T-helper 22 cell (primary cell): Measurements from ENCODE around the gene NAT8L.

Source experiments
- DNase-seq: peaks from one replicate; pipeline ENCODE4 v3.0.0-alpha.2; 2020; ENCODE audit warnings: low read depth

Gene NAT8L

DNA sequence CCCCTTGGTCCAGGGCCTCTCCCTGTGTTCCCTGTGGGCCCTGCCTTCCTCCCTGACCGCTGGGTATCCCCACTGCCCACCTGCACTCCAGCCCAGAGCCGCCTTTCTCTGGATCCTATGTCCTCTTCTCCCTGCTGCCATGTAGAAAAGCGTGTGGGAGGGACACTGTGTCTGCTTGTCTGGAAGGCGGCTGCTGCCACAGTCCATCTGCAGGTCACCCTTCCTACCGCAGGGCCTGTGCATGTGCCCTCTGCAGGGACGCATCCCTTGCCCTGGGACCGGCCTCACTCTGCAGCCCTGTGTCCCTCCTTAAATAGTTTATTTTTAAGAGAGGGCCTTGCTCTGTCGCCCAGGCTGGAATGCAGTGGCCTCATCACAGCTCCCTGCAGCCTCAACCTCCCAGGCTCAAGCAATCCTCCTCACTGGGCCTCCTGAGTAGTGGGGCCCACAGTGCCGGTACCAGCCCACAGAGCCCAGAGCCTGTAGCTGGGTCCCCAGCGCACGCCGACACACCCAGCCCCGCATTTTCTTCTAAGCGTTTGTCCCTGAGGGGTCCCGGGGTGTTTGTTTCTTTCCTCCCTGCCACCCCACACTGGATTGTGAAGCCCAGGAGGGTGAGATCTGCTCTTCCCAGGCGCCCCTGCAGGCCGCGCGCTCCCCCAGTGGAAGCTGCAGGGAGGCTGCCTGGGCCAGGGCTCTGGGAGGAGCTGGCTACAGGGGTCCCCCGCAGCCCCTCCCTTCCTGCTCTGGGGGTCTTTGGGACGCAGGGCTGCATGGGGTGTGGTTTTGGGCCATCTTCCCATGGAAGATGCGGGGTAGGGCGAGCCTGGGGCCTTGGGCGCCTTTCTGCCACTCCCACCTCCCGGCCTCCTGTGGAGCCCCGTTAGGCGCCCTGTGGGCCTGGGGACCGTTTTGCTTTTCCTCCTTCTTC lies 12.8 kb upstream of the NAT8L start:
- no peak for DNase-seq

DNA sequence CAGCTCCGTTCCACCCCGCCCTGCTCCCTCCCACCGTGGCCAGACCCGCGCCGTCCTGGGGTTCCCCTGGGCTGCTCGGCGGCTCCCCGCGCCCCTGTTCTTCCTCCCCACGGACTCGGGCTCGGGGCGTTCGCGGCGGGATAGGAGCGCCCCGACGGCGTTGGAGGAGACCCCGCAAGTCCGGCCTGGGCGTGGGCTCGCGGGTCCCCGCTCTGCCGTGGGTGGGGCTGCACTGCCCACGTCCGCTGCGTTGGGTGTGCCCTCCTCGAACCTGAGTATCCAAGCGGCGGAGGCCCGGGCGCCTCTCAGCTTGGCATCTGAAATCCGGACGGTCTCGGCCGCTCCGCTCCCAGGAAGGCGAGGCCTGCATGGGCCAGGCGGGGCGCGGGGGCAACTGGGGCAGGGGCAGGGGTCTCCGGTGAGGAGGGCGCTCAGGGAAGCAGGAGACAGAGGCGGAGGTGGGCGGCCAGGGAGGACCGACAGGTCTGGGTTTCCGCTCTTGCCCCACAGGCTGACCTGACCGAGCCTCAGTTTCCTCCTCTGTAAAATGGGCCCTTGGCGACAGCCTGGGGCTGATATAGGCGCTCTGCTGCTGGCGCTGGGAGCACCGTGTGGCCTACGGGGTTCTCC lies 12.0 kb upstream of the NAT8L start:
- no peak for DNase-seq

DNA sequence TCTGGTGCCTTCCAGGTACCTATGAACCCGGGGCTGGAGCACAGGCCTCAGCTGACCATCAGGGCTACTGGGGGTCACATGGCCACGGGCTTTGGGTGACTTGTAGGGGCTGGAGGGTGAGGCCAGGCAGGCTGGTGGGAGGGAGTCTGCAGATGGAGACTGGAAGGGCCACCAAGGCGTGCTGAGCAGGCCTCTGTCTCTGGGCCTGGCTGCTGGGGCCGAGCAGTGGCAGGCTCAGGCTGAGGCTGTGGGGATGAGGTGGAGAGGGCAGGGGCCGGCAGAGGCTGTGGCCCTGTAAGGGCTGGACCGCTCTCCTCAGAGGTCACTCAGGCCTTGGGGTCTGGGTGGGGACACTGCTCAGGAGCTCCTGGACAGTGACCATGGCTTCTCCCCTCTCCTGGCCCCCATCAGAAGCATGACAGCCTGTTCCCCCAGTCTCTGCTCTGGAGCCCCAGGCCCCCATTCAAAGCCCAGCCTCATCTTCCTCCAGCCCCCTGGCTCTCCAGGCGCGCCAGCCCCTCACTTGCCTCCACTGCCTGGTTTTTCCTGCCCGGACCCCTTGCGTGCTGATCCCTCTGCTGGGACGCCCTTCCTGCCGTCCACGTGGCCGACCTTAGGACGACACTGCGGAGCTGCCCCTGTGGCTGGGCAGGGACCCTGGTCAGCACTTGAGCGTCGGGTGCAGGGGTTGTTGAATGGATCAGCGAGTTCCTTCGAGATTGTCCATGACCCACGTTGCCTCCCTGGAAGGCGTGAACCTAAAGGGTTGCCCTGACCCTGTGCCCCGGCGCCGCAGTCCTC lies 11.1 kb upstream of the NAT8L start:
- DNase-seq = no peak

DNA sequence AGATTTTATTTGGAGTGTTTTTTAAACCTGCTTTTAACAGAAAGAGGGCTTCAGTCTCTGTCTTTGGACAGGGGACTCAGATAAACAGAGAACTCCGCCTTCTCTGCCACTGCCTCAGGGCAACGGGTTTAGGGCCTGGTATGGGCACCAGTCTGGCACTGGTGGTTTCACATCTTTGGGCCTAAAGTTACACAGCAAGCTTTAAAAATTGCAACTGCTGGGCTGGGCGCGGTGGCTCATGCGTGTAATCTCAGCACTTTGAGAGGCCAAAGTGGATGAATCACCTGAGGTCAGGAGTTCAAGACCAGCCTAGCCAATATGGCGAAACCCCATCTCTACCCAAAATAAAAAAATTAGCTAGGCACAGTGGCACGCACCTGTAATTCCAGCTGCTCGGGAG lies 10.3 kb upstream of the NAT8L start:
- no peak for DNase-seq

DNA sequence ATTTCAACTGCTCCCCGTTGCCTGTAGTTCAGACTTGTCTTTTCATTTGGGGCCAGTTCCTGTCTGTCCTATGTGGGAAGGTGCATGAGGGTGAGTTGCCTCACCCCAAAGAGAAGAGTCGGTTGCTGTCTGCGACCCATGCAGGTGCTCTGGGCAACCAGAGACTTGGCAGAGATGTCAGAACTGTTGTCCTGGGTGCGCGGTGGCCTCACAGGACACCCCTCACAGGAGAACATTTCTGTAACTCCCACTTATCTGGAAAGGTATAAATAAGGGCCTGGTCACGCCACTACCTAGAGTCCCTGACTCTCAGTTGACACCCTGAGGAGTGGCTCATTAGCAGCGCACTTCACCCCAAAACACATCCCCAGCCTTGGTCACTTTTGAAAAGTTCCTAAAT lies 9.7 kb upstream of the NAT8L start:
- DNase-seq = no peak

DNA sequence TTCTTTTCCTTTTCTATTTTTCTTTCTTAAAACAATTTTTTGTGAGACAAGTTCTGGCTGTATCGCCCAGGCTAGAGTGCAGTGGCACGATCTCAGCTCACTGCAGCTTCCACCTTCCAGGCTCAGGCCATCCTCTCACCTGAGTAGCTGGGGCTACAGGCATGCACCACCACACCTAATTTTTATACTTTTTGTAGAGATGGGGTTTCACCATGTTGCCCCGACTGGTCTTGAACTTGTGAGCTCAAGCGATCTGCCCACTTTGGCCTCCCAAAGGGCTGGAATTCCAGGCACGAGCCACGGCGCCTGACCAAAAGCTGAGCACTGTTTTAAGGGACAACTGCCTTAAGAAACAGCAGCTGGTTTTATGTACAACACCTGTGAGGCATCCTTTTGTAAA lies 9.3 kb upstream of the NAT8L start:
- no peak for DNase-seq

DNA sequence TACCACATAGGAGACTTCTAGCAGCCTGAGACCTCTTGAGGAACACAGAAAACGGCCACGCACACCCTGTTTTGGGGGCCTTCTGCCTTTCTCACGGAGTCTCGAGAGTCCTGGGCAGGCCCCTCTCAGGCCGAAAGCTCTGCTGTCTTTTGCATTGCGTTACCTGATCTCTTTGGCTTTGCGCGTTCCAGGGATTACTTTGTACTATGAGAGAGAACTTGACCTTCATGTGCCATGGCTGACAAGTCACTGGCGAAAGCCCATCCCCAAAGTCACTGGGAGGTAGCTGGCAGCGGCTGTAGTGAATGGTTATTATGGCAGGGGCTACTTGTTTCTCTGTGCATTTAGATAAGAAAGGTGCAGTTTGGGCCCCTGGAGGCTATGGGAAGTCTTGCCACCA lies 8.0 kb upstream of the NAT8L start:
- DNase-seq = no peak

DNA sequence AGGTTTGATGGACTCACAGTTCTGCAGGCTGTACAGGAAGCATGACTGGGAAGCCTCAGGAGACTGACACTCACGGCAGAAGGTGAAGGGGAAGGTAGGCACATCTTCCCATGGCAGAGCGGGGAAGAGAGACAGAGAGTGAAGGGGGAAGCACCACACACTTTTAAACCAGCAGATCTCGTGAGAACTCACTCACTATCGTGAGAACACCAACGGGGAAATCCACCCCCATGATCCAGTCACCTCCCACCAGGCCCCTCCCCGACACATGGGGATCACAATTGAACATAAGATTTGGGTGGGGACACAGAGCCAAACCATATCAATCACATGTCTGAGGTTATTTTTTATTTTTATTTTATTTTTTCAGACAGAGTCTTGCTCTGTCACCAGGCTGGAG lies 4.9 kb upstream of the NAT8L start:
- DNase-seq = no peak

DNA sequence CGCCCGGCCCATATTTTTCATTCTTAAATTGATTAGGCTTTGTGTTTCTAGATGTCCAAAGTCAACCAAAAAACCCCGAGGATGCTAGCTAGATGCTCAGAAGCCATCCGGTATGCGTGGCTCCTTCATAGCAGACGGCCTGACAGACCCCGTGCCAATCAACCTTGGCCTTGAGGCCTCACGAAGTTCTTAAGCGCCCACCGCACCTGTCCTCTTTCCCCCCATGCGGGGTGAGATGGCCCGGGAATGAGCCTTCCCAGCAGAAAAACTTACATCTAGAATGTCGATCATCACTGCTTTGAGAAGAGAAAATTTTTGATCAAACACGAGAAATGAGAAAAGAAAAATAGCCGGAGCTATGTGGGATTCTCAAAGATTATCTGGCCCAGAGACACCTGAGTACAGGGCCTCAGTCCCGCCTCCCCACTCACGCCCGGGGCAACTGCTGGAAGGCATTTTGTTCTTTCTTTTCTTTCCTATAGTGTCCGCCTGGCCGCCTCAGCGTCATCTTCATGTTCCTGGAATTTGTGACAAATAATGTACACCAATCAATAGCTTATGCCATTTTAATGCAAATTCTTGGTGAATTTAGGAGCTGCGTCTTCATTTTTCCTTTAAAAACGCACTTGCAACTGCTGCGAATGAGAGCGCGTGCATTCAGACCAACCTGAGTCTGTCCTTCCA lies 1.6 kb upstream of the NAT8L start:
- no peak for DNase-seq

DNA sequence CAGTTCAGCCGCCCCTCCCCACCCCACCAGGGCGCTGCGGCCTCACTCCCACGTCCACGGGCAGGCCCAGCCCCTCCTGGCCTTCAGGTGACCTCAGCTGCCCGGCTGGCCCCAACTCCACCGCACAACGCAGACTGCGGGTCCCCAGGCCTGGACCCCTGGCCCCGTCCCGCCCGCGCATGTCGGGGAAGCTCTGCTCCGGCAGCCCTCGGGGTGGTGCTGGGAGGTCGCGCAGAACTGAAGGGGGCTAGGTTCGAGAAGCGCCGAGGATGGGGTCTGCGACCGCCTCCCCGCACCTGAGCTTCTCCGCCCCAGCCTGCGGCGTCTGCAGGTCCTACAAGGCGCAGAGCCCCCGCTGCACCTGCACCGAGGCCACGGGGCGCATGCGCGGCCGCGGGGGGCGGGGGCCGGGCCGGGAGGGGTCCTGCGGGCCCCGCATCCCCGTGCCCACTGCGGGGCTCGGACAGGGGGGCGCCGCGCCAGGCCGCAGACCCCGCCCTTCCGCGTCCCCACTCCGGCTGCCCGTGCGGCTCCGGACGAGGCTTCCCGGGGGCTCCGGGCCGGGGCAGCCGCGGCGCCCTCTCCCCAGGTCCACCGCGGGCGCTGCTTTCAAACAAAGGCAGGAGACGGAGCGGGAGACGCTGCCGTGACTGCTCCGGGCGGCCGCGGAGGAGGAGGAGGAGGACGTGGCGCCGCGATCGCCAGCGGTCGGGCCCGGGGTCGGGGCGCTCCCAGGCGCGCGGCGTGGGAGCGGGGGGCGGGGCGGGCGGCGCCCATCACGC lies 672 bp upstream of the NAT8L start:
- DNase-seq = no peak

DNA sequence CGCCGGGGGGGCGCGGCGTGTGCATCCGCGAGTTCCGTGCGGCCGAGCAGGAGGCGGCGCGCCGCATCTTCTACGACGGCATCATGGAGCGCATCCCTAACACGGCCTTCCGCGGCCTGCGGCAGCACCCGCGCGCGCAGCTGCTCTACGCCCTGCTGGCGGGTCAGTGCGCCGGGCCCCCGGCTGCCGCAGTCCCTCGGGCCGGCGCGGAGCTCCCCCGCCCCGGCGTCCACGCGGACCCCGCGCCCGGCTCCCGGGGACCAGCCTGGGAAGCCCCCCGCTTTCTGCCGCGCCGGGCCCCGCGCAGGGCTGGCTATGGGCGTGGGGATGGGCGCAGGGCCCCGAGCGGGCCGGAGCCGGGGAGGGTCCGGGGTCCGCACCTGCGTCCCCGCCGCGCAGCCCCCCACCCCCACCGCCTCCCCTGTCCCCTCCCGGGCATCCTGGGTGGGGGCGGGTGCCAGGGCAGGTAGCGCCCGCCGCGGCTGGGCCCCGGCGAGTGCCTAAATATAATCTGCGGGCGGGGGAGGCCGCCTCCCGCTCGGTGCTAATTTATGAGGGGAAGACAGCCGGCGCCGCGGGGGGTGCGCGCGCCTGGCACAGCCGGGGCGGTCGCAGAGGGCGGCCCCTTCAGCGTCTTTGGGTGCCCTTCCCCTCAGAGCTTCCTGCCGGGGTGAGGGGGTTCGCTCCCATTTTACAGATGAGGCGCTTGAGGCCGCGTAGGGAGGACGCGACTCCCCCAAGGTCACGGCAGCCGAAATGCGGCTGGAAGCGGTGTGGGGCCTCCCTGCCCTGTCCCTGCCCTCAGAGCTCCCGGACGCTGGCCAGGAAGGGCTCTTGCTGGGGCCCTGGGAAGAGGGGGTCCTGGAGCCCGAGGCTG lies 837 bp downstream of the NAT8L start:
- DNase-seq = no peak

DNA sequence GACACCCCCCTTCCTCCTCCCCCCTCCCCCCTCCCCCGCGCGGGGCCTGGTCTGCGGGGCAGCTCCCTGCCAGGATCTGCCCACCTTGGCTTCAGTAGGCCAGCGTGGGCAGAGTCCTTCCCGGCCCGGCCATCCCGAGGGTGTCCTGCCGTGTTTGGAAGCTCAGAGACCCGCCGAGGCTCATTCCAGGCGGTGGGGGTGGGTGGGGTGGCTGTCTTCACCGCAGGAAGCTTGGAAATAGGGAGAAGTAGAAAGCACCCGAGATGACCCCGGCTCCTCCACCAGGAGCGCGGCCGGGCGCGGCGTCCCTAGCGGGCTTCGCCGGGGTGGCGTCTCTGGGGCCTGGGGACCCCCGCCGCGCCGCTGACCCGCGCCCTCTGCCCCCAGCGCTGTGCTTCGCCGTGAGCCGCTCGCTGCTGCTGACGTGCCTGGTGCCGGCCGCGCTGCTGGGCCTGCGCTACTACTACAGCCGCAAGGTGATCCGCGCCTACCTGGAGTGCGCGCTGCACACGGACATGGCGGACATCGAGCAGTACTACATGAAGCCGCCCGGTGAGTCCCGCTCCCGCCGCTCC lies 1.6 kb downstream of the NAT8L start:
- DNase-seq = no peak

DNA sequence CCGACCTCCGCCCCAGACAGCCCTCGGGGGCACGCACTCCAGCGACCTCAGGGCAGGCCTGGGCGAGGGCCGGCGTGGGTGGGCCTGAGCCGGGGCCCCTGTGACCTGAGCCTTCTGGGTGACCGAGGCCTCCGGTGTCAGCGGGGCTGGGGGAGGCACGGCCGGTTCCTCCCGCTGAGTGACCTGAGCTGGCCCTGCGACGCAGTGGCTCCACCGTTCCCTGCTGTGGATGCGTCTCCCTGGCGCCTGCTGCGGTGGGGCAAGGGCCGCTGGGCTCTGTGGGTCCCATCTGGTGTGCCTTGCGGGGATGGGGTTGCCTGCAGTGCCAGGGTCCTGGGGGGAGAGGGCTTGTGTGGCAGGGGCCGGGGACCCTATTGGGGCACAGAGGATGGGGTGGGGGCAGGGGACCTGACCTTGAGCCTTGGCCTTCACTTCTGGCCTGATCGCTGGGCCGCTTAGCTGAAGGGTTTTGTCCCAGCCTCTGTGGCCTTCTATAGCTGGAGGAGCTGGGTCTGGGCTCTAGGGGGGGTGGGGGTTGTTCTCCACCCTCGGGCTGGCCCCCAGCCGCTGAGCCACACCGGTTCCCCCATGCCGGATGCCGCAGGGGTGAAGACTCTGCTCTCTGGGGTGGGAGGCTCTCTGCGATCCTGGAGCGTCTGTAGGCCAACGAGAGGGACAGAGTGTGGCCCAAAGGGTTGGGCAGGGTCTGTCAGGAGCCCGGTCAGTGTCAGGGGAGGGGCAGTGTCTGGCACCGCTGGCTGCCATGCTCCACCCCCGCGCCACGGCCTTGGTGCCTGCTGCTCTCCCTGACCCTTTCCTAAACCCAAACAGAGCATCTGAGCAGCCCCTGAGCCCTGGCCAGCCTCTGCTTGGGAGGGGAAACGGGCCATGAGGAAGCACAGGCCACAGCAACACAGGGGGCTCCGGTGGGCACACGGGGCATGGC lies 2.3 kb downstream of the NAT8L start:
- no peak for DNase-seq

DNA sequence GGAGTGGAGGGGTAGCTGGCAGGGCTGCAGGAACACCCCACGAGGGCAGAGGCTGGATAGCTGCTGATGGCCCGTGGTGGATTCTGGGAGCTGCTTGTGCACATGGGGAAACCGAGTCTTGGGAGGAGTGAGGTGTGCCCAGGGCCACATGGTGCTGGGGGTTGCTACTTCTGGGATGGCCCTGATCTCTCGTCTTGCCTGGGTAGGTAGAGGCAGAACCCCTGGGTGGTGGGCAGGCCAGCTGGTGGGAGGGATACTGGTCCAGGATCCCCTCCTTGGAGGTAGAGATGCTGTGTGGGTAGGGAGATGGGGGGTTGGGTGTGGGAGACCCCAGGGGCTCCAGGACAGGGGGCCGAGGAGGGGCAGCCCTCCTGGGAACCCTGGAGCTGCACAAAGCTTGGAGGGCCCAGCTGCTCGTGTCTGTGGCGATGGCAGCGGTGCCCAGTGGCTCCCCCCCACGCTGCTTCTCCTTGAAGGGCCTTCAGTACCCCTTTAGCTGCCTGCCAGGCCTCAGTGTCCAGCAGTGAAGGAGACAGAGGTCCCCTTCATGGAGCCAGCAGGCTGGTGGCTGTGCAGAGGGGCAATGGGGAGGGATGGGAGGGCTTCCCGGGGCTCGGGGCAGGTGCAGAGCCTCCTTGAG lies 3.2 kb downstream of the NAT8L start:
- DNase-seq = no peak

DNA sequence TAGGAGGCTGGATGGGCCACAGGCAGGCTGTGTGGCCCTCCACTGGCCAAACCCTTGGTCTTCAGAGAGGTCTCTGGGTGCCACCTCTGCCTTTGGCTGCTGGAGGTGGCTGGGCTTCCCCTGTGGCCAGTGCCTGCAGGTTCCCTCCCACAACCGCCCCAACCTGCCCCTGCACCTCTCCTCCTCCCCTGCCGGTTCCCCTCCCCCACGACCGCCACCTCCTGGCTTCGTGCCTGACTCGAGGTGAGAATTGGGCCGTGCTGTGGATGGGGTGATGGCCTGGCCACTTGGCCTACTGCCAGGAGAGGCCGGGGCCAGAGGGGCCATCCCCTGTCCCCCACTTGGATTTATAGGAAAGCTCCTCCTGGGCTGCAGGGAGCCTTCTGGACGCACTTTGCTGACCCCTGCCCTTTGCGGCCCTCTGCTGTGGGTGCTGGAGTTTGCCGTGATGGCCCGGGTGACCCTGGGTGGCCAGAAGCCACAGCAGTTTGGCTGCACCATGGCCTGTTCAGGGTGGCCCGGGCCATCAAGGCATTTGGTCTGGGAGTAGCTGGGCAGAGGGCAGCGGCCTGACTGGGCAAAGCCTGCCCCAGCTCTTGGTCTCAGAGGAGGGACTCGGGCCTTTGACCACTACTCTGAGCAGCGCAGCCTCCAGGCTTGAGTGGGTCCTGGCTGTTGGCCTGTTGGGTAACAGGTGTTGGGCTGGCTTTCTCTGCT lies 3.8 kb downstream of the NAT8L start:
- DNase-seq = no peak

DNA sequence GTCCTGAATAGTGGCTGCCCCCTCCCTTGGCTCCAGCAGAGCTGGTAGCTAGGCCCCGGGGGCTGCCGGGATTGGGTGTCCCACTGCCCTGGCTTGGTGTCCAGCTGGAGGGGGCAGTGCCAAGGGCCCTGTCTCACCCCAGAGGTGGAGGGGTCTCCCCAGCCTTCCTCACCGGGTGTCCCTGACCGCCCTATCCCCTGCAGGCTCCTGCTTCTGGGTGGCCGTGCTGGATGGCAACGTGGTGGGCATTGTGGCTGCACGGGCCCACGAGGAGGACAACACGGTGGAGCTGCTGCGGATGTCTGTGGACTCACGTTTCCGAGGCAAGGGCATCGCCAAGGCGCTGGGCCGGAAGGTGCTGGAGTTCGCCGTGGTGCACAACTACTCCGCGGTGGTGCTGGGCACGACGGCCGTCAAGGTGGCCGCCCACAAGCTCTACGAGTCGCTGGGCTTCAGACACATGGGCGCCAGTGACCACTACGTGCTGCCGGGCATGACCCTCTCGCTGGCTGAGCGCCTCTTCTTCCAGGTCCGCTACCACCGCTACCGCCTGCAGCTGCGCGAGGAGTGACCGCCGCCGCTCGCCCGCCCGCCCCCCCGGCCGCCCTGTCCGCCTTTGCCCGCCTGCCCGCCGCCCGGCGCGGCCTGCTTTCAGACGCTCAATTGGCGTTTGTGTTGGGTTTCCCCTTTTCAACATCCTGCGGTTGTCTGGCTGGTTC lies 4.6 kb downstream of the NAT8L start:
- DNase-seq = no peak
